ENCODE measurements around the gene CDH13.

The CDH13 gene

GRCh38 chr16:83615953-83616350 is 989.2 kb downstream of the CDH13 start:
- H4K20me1 ChIP-seq (ENCODE audit: control insufficient read depth, insufficient read depth, low read depth, low read length): no peaks in the 10 kb centered on the region
- no peaks in the 10 kb centered on the region for H3K4me1 ChIP-seq (ENCODE audit: control insufficient read depth, low read length)
- no peaks in the 10 kb centered on the region for H3K36me3 ChIP-seq (ENCODE audit: control insufficient read depth, low read length)
- no peaks in the 10 kb centered on the region for H3K79me2 ChIP-seq (ENCODE audit: control insufficient read depth, low read length)
- no peak overlapping the region for H3K27ac ChIP-seq (ENCODE audit: low read depth, low read length)
- no peaks in the 10 kb centered on the region for H3F3A ChIP-seq (ENCODE audit: control insufficient read depth, insufficient read depth)
- no peak overlapping the region for H3K4me2 ChIP-seq (ENCODE audit: low read length)
- TF ChIP-seq EZH2phosphoT487 (IDR thresholded peaks at IDR 0.05; ENCODE audit: borderline replicate concordance, low read length): no peak
- TF ChIP-seq, protein P1, sequence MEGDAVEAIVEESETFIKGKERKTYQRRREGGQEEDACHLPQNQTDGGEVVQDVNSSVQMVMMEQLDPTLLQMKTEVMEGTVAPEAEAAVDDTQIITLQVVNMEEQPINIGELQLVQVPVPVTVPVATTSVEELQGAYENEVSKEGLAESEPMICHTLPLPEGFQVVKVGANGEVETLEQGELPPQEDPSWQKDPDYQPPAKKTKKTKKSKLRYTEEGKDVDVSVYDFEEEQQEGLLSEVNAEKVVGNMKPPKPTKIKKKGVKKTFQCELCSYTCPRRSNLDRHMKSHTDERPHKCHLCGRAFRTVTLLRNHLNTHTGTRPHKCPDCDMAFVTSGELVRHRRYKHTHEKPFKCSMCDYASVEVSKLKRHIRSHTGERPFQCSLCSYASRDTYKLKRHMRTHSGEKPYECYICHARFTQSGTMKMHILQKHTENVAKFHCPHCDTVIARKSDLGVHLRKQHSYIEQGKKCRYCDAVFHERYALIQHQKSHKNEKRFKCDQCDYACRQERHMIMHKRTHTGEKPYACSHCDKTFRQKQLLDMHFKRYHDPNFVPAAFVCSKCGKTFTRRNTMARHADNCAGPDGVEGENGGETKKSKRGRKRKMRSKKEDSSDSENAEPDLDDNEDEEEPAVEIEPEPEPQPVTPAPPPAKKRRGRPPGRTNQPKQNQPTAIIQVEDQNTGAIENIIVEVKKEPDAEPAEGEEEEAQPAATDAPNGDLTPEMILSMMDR (IDR thresholded peaks at IDR 0.05; ENCODE audit: low read depth, low read length, poor library complexity, severe bottlenecking): no peak
- H3K27me3 ChIP-seq (ENCODE audit: control insufficient read depth, low read length): no peaks in the 10 kb centered on the region
- H3K4me3 ChIP-seq (ENCODE audit: low read length): no peak overlapping the region
- H3K9me3 ChIP-seq (ENCODE audit: control insufficient read depth, insufficient read depth, low read length): no peaks in the 10 kb centered on the region
- no peaks in the 10 kb centered on the region for H3K9me2 ChIP-seq (replicated peaks; ENCODE audit: control insufficient read depth, low read length)

- Histone ChIP-seq H3K9me2 (replicated peaks; ENCODE audit: control insufficient read depth, low read length) (no peaks in the 10 kb centered on the region), H4K20me1 (ENCODE audit: control insufficient read depth, insufficient read depth, low read depth, low read length) (no peaks in the 10 kb centered on the region), H3K27me3 (ENCODE audit: control insufficient read depth, low read length) (no peaks in the 10 kb centered on the region), H3K36me3 (ENCODE audit: control insufficient read depth, low read length) (no peaks in the 10 kb centered on the region), H3K4me1 (ENCODE audit: control insufficient read depth, low read length) (no peaks in the 10 kb centered on the region), H3K4me3 (ENCODE audit: low read length) (no peak overlapping the region), H3K27ac (ENCODE audit: low read depth, low read length) (no peak overlapping the region), H3F3A (ENCODE audit: control insufficient read depth, insufficient read depth) (no peaks in the 10 kb centered on the region), H3K4me2 (ENCODE audit: low read length) (no peak overlapping the region), H3K79me2 (ENCODE audit: control insufficient read depth, low read length) (no peaks in the 10 kb centered on the region), H3K9me3 (ENCODE audit: control insufficient read depth, insufficient read depth, low read length) (no peaks in the 10 kb centered on the region)
- TF ChIP-seq, protein P1 (IDR thresholded peaks at IDR 0.05; ENCODE audit: low read depth, low read length, poor library complexity, severe bottlenecking): no peak
- no peak for TF ChIP-seq EZH2phosphoT487 (IDR thresholded peaks at IDR 0.05; ENCODE audit: borderline replicate concordance, low read length)
Measured at GRCh38 chr16:83619381-83620150, 992.8 kb downstream of the CDH13 start.

DNA sequence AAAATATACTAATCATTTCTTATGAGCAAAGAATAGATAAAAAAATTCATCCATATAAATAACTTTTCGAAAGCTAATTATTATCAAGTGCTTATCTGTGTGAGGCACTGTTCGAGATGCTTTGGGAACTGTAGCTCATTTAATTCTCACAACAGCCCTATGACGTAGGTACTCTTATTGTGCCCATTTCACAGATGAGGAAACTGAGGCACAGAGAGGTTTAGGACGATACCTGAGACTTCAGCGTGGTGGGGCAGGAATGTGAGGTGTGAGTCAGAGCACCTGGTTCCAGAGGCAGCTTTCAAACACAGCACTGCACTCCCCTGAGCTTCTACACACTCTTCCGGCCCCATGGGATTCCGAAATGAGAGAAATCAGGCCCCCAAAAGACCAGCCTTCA is 995.2 kb downstream of the CDH13 start:
- no peaks in the 10 kb centered on the region for H3F3A ChIP-seq (ENCODE audit: control insufficient read depth, insufficient read depth)

More for the DNA sequence above, 995.2 kb downstream of the CDH13 start:
- Histone ChIP-seq H3K4me1 (ENCODE audit: control insufficient read depth, low read length) (no peaks in the 10 kb centered on the region), H3K79me2 (ENCODE audit: control insufficient read depth, low read length) (no peaks in the 10 kb centered on the region), H3K27me3 (ENCODE audit: control insufficient read depth, low read length) (no peaks in the 10 kb centered on the region), H3K4me3 (ENCODE audit: low read length) (no peak overlapping the region), H4K20me1 (ENCODE audit: control insufficient read depth, insufficient read depth, low read depth, low read length) (no peaks in the 10 kb centered on the region), H3K9me3 (ENCODE audit: control insufficient read depth, insufficient read depth, low read length) (no peaks in the 10 kb centered on the region), H3K27ac (ENCODE audit: low read depth, low read length) (no peak overlapping the region), H3K4me2 (ENCODE audit: low read length) (no peak overlapping the region), H3K9me2 (replicated peaks; ENCODE audit: control insufficient read depth, low read length) (no peaks in the 10 kb centered on the region), H3K36me3 (ENCODE audit: control insufficient read depth, low read length) (no peaks in the 10 kb centered on the region)
- no peak for TF ChIP-seq EZH2phosphoT487 (IDR thresholded peaks at IDR 0.05; ENCODE audit: borderline replicate concordance, low read length)
- TF ChIP-seq, protein P1 (IDR thresholded peaks at IDR 0.05; ENCODE audit: low read depth, low read length, poor library complexity, severe bottlenecking): no peak

Data from DOHH2 (cell line).